Neuronal stem cell (in vitro differentiated cells): Measurements from ENCODE around the gene RBPJ. TPM values are rescaled to one million over a fixed set of nuclear protein-coding genes. Genes with fewer than 3 reads are reported as not detected.

Experiments used
- DNase-seq: peaks from one replicate; pipeline ENCODE4 v3.0.0-alpha.2; 2013; ENCODE audit warnings: low spot score
- H2AFZ ChIP-seq: one replicate; pipeline ENCODE4 v1.6.1; 2013; ENCODE audit warnings: mild to moderate bottlenecking, low read length, inconsistent platforms
- H2AK5ac ChIP-seq: 2 replicates; pipeline ENCODE4 v1.6.1; 2013; ENCODE audit warnings: low read depth, mild to moderate bottlenecking, inconsistent platforms, low read length, moderate library complexity, mixed read lengths
- H2BK120ac ChIP-seq: 2 replicates; pipeline ENCODE4 v1.6.1; 2013; ENCODE audit warnings: low read depth, mild to moderate bottlenecking, inconsistent platforms, low read length, moderate library complexity, mixed read lengths
- H2BK12ac ChIP-seq: one replicate; pipeline ENCODE4 v1.6.1; 2013; ENCODE audit warnings: low read length, inconsistent platforms
- H2BK15ac ChIP-seq: 2 replicates; pipeline ENCODE4 v1.6.1; 2013; ENCODE audit warnings: mild to moderate bottlenecking, low read length, inconsistent platforms, mixed read lengths
- H2BK5ac ChIP-seq: one replicate; pipeline ENCODE4 v1.6.1; 2013; ENCODE audit warnings: inconsistent platforms, mild to moderate bottlenecking, low read length, moderate library complexity
- H3K14ac ChIP-seq: one replicate; pipeline ENCODE4 v1.6.1; 2013; ENCODE audit warnings: low read length, inconsistent platforms
- H3K18ac ChIP-seq: 2 replicates; pipeline ENCODE4 v1.6.1; 2013; ENCODE audit warnings: low read length, inconsistent platforms
- H3K23ac ChIP-seq: 2 replicates; pipeline ENCODE4 v1.6.1; 2013; ENCODE audit warnings: low read depth, mild to moderate bottlenecking, mixed read lengths, low read length, inconsistent platforms; ENCODE audit not compliant: poor library complexity
- H3K27ac ChIP-seq: replicated peaks from 3 replicates; pipeline ENCODE4 v1.5.1; 2013; ENCODE audit warnings: low read length, inconsistent platforms
- H3K27me3 ChIP-seq, 3 experiments: 2 replicates each; pipeline ENCODE4 v1.6.1; 2013; ENCODE audit warnings: low read length in 3 of 3, mild to moderate bottlenecking in 2 of 3, inconsistent platforms in 1 of 3, low read depth in 1 of 3, mixed read lengths in 1 of 3, moderate library complexity in 1 of 3; ENCODE audit not compliant: control insufficient read depth in 3 of 3, insufficient read depth in 3 of 3
- H3K36me3 ChIP-seq, 2 donors: replicated peaks in 1 of 2; 2 replicates each; pipeline ENCODE4 v1.6.1; 2013; ENCODE audit warnings: low read length in 2 of 2; ENCODE audit not compliant: control insufficient read depth in 2 of 2, insufficient read depth in 2 of 2
- H3K4ac ChIP-seq: 2 replicates; pipeline ENCODE4 v1.6.1; 2013; ENCODE audit warnings: inconsistent platforms, mild to moderate bottlenecking, low read length, moderate library complexity
- H3K4me1 ChIP-seq, 2 donors: 1 replicate in 1 of 2; 2 replicates in 1 of 2; pipeline ENCODE4 v1.6.1; 2013; ENCODE audit warnings: low read length in 2 of 2, low read depth in 1 of 2; ENCODE audit not compliant: control insufficient read depth in 2 of 2, insufficient read depth in 1 of 2
- H3K4me2 ChIP-seq: one replicate; pipeline ENCODE4 v1.6.1; 2013; ENCODE audit warnings: mild to moderate bottlenecking, low read length, inconsistent platforms; ENCODE audit not compliant: insufficient read depth, poor library complexity, severe bottlenecking
- H3K4me3 ChIP-seq, 2 donors: 2 replicates each; pipeline ENCODE4 v1.5.1; 2013; ENCODE audit warnings: low read length in 2 of 2, mild to moderate bottlenecking in 2 of 2, inconsistent platforms in 1 of 2, moderate library complexity in 1 of 2
- H3K79me1 ChIP-seq: one replicate; pipeline ENCODE4 v1.6.1; 2013; ENCODE audit warnings: low read depth, mild to moderate bottlenecking, inconsistent platforms, low read length, moderate library complexity
- H3K9ac ChIP-seq: one replicate; pipeline ENCODE4 v1.6.1; 2013; ENCODE audit warnings: mild to moderate bottlenecking, low read depth, low read length, inconsistent platforms; ENCODE audit not compliant: poor library complexity
- H3K9me3 ChIP-seq, 2 donors: replicated peaks in 1 of 2; 2 replicates each; pipeline versions ENCODE3 to v1.6.1; 2013; ENCODE audit warnings: low read length in 2 of 2, mild to moderate bottlenecking in 2 of 2, inconsistent platforms in 1 of 2, low read depth in 1 of 2, mixed read lengths in 1 of 2, moderate library complexity in 1 of 2; ENCODE audit not compliant: control insufficient read depth in 2 of 2, insufficient read depth in 1 of 2
- H4K8ac ChIP-seq: one replicate; pipeline ENCODE4 v1.6.1; 2013; ENCODE audit warnings: low read depth, mild to moderate bottlenecking, inconsistent platforms, low read length, moderate library complexity
- H4K91ac ChIP-seq: one replicate; pipeline ENCODE4 v1.6.1; 2013; ENCODE audit warnings: low read length, low read depth, mild to moderate bottlenecking, inconsistent platforms; ENCODE audit not compliant: poor library complexity
- WGBS, 2 donors: extraction: QIAGEN DNeasy Blood & Tissue Kit; methylation state at CpG; one replicate each; pipeline ENCODE4 v1.1.7; 2013; ENCODE audit warnings: missing lambda C conversion rate in 2 of 2, mixed read lengths in 1 of 2; ENCODE audit not compliant: insufficient read length in 2 of 2, insufficient replicate concordance in 1 of 2; ENCODE audit errors: extremely low coverage in 2 of 2; 5-methylcytosine and 5-hydroxymethylcytosine counted together
- polyA plus RNA-seq, 2 experiments: library from polyadenylated mRNA; stranded (reverse); fragments of 200-250 nt; gene quantifications; one replicate each; pipeline ENCODE4 v1.2.3, GENCODE V29; 2013

RBPJ gene
- 102 TPM for polyA plus RNA-seq (2013, experiment 1 of 2)
- polyA plus RNA-seq (2013, experiment 2 of 2), result 105 TPM

DNA sequence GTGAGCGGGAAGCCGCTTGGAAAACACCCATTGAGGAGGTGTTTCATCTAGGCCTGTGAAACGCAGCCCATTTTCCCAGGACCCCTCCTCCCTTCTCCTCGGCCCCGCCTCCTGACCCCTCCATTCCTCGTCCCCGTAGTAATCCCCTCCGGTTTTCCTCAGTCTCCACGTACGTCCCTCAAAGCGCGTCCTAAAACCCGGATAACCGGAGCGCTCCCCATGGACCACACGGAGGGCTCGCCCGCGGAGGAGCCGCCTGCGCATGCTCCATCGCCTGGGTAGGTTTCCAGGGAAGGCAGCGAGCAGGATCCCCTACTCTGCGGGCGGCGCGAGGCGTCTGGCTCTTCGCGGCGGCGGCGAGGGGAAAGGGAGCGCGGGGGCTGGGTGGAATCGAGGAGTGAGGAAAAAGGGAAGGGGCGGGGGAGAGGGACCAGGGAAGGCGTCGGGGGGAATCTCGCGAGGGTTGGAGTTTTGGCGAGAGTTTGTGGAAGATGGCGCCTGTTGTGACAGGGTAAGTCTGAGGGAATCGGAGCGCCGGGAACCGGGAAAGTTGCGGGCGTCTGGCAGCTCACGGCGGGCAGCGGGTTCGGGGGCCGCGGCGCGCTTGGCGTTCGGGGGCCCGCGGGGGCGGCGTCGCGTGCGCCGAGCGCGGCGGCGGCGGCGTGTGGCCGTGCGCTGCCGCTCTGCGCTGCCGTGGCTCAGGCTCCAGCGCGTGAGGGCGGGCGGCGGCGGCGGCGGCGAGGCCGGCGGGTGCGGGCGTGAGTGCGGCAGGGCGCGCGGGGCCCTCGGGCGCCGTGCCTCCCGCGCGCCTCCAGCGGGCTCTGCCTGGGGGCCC is at the start of gene RBPJ:
Gene RBPJ, plus strand, starts transcription at position 477 of the 835 bp plus-strand sequence. Its CDS starts 15 bp downstream, at position 492.
- Histone ChIP-seq H2BK12ac (peak within 1 kb of the TSS; percentile 41), H2AK5ac (peak within 1 kb of the TSS; percentile 75), H3K27me3 (no peaks in the 10 kb centered on the region), H2AFZ (peak within 1 kb of the TSS; percentile 96), H4K91ac (no peak within 1 kb of the TSS), H3K9ac (peak within 1 kb of the TSS; percentile 96), H3K4me1 (peaks cover 0 to 10% of the 10 kb centered on the region in 2 donors), H3K4me2 (peak within 1 kb of the TSS; percentile 91), H3K27ac (peak within 1 kb of the TSS; percentile 99), H2BK5ac (peak within 1 kb of the TSS; percentile 95), H3K36me3 (no peaks in the 10 kb centered on the region), H3K4me3 (peak within 1 kb of the TSS; percentile 76 to 93), H4K8ac (no peak within 1 kb of the TSS), H3K14ac (peak within 1 kb of the TSS; percentile 97), H2BK120ac (peak within 1 kb of the TSS; percentile 24), H3K4ac (peak within 1 kb of the TSS; percentile 89), H3K23ac (peak within 1 kb of the TSS; percentile 96), H3K9me3 (peaks cover 0 to 3% of the 10 kb centered on the region in 2 donors), H3K18ac (peak within 1 kb of the TSS; percentile 100), H3K79me1 (no peaks in the 10 kb centered on the region), H2BK15ac (peak within 1 kb of the TSS; percentile 94)
- DNase-seq, result peak; percentile 98
- no CpG with 5 or more reads among the region's 102 CpGs for WGBS, 2 donors

DNA sequence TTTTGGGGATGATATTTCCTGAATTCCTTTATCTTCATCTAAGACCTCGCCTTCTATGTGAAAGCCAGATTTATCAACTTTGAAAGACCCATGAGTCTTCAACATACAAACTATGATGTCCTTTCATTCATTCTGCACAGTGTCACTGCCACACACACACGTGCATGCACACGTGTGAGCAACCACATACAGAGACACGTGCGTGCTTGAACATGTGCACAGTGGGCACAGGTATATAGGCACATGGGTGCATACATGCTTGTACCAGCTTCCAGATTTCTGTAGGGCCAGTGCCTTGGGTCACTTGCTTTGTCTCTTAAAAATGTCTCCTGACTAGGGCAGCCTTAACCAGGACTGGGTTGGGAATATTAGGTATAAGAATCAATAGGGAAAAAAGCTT is 49.1 kb upstream of the RBPJ start:
- no peaks in the 10 kb centered on the region for H3K79me1 ChIP-seq
- H4K8ac ChIP-seq, result no peak overlapping the region
- H3K18ac ChIP-seq, result no peak overlapping the region
- H3K23ac ChIP-seq, result no peak overlapping the region
- no peak overlapping the region for H3K14ac ChIP-seq
- no peak overlapping the region for H2AFZ ChIP-seq
- H3K36me3 ChIP-seq, result no peaks in the 10 kb centered on the region
- H3K4me2 ChIP-seq, result no peak overlapping the region
- WGBS, 2 donors, result no CpG with 5 or more reads among the region's 5 CpGs
- no peak overlapping the region for H3K4ac ChIP-seq
- H2BK15ac ChIP-seq, result no peak overlapping the region
- H3K27me3 ChIP-seq, result peaks cover 0 to 2% (median 0%) of the 10 kb centered on the region in 3 experiments
- H3K27ac ChIP-seq, result no peak overlapping the region
- DNase-seq, result no peak
- H3K4me3 ChIP-seq, result no peak overlapping the region
- H2BK5ac ChIP-seq, result no peak overlapping the region
- H3K4me1 ChIP-seq, result no peaks in the 10 kb centered on the region
- no peak overlapping the region for H3K9ac ChIP-seq
- no peak overlapping the region for H4K91ac ChIP-seq
- H2AK5ac ChIP-seq, result no peak overlapping the region
- no peaks in the 10 kb centered on the region for H3K9me3 ChIP-seq
- H2BK12ac ChIP-seq, result no peak overlapping the region
- no peak overlapping the region for H2BK120ac ChIP-seq

DNA sequence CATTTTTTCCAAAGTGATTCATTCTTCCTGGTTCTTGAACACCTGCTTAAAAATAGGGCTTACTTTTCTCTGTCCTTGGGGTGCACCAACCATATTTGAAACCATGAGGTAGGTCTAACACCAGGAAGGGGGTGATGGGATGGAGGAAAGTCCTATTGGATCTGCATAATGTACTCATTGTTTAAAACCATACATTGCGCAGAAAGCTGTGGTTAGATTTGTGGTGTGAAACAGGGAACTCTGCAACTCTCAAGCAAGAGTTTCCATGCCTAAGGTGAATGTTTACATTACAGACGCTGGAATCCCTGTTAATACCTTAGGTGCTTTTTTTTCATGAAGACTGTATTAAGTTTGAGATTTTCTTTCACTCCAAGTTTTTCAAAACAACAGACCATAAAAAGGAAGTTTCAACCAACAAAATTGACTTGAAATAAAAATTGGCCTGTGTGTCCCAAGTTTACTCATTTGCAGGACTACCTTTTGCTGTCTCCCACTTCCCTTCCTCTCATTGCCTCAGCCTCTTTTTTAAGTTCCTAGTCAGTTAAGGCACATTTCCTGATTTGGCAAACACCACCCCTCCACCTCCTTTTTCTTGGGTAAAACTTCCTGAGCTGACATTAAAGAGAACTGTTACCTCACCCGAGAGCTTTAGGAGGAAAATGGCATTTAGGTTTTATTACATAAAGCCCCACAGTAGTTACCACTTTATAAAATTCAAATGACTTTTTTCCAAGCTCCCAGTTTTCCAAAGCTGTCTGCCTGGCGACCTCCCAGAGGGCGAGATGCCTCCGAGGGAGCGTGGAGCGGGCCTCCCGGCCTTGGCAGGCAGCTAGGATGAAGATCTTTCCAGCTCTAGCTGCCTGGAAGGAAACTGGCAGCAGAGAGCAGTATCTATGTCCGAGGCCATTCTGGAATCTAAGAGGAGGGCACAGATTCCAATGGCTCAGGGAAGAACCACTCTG is 47.9 kb upstream of the RBPJ start:
- H3K18ac ChIP-seq, result no peak overlapping the region
- H3K9ac ChIP-seq, result no peak overlapping the region
- H4K91ac ChIP-seq, result no peak overlapping the region
- peaks cover 0 to 2% (median 0%) of the 10 kb centered on the region in 3 experiments for H3K27me3 ChIP-seq
- H2BK12ac ChIP-seq, result no peak overlapping the region
- H4K8ac ChIP-seq, result no peak overlapping the region
- H3K27ac ChIP-seq, result no peak overlapping the region
- H3K4me1 ChIP-seq, result no peaks in the 10 kb centered on the region
- no peak for DNase-seq
- no peak overlapping the region for H3K4me3 ChIP-seq
- H3K79me1 ChIP-seq, result no peaks in the 10 kb centered on the region
- H3K23ac ChIP-seq, result no peak overlapping the region
- H3K4ac ChIP-seq, result no peak overlapping the region
- WGBS, 2 donors, result no CpG with 5 or more reads among the region's 10 CpGs
- H2BK120ac ChIP-seq, result no peak overlapping the region
- no peaks in the 10 kb centered on the region for H3K36me3 ChIP-seq
- H2BK5ac ChIP-seq, result no peak overlapping the region
- H2BK15ac ChIP-seq, result no peak overlapping the region
- no peak overlapping the region for H2AK5ac ChIP-seq
- H3K4me2 ChIP-seq, result no peak overlapping the region
- H2AFZ ChIP-seq, result peak overlapping the region; percentile 22
- H3K9me3 ChIP-seq, result no peaks in the 10 kb centered on the region
- no peak overlapping the region for H3K14ac ChIP-seq
